HG03060 (cell line): ENCODE results near the gene KLHL13.
"Not testable (repeated sequence)": the region's sequence is repeated elsewhere in the genome, so short reads cannot be mapped to it uniquely, and the experiment has no call there.

Source experiments
- ATAC-seq: cut with Tn5 transposase; IDR thresholded peaks from one replicate; pipeline ENCODE4 v1.9.1; 2021; ENCODE audit warnings: low read depth, moderate number of reproducible peaks; ENCODE audit not compliant: unreplicated experiment

Gene KLHL13

DNA sequence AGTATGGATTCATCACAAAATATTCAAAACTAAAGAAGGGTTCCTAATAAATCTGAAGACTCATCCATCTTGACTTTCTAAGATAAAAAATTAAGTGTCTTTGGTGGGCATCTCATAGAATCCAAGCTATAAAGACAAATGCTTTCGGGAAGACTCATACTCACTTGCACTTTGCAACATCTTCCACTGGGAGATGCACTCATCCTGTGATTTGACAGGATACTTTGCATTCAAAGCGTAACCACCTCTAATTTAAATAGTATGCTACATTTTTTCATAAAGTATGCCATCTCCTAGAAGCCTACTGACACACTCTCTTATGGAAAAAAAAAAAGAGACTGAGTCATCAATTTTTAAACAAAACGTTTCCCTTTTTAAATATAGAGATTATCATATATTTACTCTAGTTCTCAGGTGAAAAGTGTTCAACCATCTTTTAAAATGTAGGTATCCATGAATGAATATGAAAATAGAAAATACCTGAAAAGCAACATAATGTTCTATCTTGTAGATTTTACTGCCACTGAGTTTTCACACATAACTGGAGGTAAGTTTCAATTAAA, 119.6 kb downstream of the KLHL13 start:
- ATAC-seq = no peak

DNA sequence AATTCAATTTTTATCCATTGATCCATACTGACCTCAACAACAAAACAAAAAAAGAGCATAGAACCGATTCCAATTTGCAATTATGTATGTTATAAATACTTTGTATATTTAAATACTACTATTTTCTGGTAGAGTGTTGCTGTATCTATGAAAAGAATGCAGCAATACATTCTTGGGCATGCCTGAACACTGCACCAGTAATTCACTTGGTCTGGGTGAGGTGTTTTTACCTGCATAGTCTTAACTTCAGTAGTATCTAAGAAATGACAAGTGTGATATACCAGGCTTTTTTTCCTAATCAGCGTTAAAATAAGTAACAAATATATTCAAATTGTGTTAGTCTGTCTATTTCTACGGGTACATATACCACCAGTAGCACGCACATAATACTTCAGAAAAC, 120.2 kb downstream of the KLHL13 start:
- ATAC-seq = no peak

DNA sequence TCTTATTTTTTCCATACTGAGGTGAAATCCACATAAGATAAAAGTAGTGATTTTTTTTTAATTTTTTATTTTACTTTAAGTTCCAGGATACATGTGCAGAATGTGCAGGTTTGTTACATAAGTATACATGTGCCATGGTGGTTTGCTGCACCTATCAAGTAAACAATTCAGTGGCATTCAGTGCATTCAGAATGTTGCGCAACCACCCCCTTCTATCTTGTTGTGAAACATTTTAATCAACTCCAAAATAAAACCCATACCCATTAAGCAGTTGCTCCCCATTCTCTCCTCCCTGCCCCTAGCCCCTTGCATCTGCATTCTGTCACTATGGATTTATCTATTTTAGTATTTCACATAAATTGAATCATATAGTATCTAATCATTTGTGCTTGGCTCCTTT, 121.2 kb downstream of the KLHL13 start:
- no peak for ATAC-seq

DNA sequence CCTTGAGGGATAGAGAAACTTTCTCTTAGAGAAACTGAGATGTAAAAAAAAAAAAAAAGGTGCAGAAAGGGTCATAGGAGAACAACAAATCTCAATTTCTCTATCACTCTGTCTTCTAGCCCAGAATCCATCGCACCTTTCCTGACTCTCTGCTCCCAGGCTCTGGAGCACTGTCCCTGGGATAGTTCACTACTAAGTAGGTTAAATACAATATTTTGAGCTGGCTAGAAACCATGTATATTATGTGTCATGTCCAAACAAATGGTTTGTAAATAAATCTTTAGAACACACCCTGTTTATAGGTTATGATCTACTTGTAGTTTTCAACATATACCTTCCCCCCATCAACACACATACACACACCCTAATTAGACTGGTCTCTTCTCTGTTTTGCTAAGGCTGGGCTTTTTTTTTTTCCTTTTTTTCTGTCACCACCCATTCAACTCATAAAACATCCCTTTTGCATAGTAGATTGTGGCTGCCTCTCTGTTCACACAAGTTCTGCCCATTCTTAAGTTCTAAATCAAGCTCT, 124.4 kb downstream of the KLHL13 start:
- ATAC-seq = no peak

DNA sequence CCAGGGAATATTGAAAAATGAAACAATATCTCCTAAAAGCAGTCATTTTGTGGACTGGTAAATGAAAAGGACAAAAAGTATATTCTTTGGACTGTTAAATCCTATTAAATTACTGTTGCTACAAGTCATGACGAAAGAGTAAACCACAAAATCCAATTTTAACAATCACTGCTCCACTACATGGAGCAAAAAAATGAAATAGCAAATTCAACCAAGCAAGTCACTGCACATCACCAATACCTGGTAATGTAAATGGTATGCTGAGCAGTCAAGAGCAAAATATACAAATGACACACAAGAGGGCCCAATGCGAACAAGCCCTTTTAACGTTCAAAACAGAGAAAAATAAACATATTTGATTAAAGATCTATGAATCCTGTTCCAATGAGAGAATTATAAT, 126.2 kb downstream of the KLHL13 start:
- no peak for ATAC-seq

DNA sequence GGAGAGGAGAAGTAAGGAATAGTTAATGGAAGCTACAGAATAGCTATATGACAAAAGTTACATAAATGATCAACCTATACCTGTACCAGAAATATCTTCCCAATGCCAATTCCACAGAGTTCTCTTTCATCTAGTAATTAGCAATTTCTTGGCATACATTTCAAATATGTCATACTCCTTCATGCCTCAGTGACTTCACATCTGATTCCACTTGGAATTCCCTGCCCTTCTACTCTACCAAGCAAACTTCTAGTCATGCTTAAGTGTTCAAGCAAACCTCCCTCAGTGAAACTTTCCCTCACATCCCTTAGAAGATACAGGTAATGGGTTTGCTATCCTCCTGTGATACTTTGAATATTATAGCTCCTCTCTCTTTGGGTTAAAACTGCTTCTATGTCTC, 127.1 kb downstream of the KLHL13 start:
- ATAC-seq = no peak

DNA sequence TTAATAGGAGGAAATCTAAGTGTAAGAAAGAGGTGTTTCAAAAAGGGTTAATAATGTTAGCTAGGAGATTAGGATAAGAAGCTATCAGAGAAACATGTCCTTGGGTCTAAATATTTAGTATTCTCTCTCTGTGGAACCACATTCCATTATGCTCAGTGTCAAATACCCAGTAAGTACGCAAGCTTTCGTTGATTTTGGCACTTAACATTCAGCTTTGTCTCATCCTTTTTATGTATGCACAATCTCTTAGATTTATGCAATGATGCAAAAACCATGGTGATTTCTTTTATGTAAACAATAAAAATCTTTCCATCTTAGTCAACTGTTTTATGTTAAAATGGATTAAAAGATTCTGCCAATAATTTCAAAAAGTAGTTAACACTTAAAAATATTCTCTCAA, 129.2 kb downstream of the KLHL13 start:
- no peak for ATAC-seq

DNA sequence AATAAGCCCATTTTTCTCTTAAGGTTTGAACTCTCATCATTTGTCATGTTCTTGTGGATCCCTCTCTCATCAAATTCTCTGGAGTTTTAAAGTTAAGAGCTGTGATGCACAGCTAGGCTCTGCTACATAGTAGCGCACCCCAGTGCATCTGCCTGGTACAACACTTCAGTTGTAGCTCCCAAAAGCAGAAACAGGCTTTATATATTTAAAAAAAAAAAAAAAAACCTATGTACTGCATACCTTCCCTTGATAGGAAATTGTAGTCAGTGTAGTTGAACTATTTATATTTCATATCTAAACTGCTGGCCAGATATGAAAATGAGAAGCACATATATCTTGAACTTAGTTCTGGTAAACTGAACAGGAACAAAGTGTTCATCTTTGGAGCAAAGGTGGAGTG, 131.4 kb downstream of the KLHL13 start:
- ATAC-seq = no peak

DNA sequence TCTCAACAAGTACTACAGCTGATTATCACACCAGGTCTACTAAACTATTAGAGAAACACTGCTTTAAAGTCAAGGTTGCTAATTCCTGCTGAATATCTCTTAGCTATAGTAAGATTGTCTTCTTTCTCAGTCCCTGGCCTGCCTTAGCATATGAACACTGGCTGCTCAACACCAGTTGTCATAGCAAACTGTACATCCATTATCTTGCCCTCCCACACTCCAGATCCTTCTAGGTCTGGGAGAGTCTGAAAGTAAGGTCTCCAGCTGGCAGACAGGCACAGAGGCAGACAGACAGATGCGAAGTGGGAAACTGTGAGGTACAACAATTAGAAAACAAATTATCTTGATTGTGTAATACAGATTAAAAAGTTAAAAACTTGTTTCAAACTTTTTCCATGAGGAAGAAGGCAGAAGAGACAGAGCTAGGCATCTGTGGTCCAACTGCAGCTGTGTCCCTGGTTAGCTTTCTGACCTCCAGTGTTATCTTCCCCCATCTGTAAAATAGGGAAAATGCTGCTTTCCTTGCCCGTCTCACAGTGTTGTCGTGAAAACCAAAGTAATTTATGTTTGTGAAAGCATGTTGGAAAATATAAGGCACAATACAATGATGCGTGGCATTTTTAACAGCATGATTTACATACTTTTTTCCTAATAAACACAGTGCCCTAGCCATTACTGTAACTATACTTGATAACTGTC, 133.8 kb downstream of the KLHL13 start:
- no peak for ATAC-seq

DNA sequence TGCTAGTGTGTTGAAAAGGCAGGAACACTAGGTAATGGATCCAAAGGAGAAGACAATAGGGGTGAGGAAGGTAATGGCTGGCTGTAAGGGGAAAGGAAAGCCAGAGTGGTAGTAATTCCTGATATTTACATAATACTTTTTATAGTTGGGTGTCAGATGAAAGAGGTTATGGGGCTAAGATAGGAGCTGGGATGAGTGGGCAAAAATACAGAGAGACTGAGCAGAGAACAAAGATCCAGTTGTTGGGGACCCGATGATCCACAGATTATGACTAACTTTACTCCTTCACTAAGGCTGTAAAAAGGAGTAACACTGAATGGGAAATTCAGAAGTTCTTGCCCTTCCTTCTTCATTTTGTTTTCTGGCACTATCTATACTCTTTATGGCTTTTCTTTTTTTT, 138.2 kb downstream of the KLHL13 start:
- ATAC-seq = no peak

DNA sequence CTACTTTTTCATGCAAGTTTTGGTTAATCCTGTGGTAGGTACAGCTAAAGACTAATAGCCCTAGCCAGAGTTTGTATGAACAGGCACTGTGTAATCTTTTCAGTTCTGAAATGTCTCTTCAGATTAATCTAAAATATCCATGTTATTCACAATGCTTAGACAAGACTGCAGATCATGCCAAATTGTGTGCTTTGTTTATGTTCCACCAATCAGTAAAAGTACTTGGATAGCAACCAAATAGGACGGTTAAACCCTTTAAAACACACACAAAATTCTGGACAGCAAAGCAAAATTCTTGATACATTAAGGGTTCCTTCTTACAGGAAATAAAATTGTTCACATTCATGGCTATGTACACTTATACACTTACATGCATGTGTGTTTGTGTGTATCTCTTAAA, 139.1 kb downstream of the KLHL13 start:
- ATAC-seq = no peak

DNA sequence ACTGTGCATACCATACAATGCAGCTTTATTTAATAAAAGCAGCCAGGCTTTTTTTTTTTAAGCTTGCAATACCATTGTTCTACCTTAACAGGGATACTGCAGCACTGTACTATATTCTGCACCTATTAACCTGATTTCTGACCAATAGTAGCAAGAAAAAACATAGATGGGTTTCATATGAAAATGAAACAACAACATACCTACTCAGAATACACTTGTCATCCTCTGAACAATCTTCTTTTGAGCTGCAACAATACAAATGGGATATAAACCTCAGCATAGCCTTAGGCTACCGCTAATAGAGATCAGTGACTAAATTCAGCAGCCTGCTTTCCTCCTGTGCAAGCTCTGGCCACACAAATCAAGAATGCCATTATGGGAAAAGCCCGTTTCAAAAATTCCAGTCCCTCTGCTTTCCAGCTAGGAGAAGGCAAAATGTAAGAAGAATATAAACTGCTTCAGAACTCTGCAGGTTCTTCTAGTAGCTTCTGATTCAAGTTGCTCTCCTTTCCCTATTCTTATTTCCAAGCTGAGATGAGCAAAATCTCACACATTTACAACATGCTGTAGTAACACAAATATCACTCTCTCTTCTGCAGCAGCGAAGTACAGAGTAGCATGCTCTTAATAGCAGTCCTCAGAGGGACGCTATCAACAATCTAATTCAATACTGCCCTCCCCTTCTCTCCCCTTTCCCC, 143.4 kb downstream of the KLHL13 start:
- ATAC-seq = no peak

DNA sequence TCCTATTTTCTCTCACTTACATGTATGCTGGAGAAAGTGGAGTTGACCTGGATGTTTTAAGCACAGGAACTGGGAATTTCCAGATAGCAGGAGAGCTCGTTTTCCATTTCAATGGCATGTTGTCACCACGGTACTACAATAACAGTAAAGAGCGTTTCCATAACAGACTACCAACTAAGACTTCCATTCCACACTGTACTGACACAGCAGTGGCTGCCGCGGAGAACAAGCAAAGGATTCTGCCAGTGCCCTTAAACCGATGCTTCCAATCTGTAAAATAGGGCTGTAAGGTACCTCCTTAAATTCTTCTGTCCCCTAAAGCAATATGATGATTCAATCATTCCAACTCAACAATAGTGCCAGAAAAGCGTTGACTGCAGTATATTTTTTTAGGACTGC, 143.9 kb downstream of the KLHL13 start:
- ATAC-seq = no peak

DNA sequence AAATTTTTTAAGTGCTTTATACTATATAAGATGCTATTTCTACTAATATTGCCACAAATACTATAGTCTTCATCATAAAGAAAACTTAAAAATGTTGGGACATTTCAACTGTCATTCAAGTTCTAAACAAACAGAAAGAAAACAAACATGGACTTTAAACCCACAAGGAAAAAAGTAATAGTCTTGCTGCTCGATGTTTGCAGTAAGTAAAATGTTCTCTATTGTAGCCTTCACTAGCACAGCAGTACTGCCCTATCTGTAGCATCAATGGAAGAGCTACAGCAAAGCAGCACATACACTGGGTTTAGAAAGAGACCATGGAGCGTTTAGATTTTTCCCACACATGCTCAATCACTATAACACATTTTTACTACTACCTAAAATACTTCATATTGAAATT, 146.8 kb downstream of the KLHL13 start:
- ATAC-seq = no peak

DNA sequence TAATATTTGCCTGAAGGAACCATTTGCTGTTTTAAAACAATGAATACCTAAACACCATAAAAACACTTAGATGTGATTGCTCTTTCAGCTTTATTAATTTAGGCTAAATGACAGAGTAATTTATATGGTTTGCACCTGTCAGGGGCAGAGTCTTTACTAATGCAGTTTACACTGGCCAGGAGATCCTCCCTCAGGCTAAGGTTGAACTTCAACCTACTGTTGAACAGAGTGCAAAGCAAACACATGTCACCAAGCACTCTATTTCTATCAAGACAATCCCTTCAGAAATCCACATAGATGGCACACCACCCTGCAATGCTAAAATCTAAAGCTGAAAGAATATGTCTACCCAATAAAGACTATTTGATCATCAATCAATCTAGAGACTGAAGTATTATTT, 147.3 kb downstream of the KLHL13 start:
- no peak for ATAC-seq

DNA sequence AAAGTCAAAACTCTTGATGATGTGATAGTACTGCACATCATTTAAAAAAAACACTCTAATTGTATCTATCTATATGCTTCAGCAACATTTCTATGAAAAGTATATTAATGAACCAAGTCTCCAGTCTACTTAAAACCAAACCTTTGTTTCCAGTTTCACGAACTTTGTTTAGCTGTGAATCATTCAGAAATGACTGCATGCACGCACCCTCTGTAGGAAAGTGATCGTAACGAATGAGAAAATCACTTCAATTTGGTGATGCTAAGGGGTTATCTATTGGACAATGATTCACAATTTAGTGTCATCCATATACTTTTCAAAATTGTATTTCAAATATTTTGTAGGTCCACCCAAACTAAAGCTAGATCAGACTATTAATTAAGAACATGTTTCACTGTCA, 157.6 kb downstream of the KLHL13 start:
- no peak for ATAC-seq

DNA sequence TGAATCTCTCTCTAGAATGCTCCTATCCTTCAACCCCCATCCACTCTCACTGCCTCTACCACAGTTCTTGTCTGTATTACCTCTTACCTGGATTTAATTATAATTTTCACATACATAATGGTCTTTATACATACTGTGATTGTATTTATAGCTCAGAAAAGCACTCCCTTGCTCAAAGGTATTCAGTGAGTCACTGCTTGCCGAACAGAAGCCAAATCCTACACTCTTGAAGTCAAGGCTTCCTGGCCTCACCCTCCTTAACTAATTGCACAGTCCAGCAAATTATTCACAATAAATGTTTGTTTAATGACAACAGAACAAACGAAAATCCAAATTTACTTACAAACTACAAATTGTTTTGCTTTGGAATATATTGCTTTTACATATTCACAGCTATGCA, 159.5 kb downstream of the KLHL13 start:
- ATAC-seq = no peak

DNA sequence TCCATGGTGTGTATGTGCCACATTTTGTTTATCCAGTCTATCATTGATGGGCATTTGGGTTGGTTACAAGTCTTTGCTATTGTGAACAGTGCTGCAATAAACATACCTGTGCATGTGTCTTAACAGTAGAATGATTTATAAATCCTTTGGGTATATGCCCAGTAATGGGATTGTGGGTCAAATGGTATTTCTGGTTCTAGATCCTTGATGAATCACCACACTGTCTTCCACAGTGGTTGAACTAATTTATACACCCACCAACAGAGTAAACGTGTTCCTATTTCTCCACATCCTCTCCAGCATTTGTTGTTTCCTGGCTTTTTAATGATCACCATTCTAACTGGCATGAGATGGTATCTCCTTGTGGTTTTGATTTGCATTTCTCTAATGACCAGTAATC, 177.3 kb downstream of the KLHL13 start:
- not testable (repeated sequence) for ATAC-seq

DNA sequence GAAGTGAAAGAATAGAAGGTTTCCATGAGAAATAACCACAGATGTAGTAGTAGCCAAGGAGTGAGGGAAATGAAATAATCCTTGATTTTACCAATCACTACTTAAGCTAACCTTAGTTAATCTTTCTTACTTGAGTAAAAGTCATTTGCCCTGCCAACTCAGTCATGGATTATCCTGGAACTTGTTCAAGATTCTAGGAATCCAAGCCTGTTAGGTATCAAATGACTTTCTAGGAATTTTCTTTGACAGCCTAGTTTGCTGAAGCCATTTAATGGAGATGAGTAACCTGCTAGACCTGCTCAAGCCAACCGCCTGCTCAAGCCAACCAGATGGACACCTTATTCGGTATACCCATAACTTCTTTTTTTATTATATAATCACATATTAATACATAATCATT, 180.5 kb downstream of the KLHL13 start:
- no peak for ATAC-seq

DNA sequence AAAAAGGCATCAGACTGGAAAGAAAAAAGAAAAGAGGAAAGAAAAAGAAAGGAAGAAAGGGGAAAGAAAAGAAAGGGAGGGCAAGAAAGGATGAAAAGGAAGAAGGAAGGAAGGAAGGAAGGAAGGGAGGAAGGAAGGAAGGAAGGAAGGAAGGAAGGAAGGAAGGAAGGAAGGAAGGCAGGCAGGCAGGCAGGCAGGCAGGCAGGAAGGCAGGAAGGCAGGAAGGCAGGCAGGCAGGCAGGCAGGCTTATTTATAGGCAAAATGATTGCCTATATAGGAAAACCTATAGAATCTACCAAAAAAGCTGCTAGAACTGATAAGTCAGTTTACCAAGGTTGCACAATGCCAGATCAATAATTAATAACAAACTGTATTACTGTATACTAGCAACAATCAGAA, 186.5 kb downstream of the KLHL13 start:
- not testable (repeated sequence) for ATAC-seq

DNA sequence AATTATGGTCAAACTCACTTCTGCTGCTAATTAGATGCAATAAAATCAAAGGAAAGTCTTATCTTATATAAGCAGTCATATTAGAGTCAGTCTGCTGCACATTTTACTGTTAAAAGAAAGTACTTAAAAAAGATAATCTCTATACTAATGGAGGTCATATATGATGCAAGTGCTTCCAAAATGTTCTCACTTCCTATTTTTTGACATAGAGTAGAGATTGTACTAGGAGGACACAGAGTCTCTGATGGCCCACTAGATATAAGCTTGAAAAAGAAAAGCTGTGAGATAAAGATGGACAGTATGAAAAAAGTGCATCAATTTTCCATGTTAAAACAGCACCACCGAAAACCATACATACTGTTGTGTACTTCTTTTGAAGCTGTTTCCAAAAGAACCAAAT, 196.9 kb downstream of the KLHL13 start:
- no peak for ATAC-seq

DNA sequence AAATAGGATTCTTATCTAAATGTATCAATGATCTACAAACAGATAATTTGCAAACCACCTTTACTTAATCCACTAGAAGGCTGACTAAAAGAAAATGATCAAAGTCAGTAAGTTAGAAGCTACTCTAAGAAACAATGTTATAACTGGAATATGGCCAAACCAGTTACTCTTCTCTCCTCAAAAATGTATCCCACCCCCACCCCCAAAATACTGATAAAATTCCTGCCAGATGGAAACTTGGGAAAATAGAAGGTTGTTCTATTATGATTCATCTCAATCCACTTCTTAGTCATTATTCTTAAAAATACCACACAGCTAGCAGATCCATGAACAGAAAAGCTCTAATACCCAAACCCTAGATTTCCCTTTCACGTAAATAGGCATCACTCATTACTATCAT, 206.4 kb downstream of the KLHL13 start:
- no peak for ATAC-seq
